Measurements from ENCODE around the gene GPAM. TPM values are rescaled to one million over a fixed set of nuclear protein-coding genes. Genes with fewer than 3 reads are reported as not detected.

GPAM gene
- total and polyA plus RNA-seq, 2 of the 8 experiments (the other 6 are each of a cell fraction or from before 2014, with no cell fraction given): 5.5 to 15.5 TPM

GRCh38 chr10:112175409-112175808, 8.2 kb downstream of the GPAM start:
- H4K5ac ChIP-seq (ENCODE audit: insufficient read length, low read depth, low read length): no peak overlapping the region
- no peak for DNase-seq (ENCODE audit: low read depth in 1 of 2, low spot score in 2 of 2)
- no peak overlapping the region for H2BK12ac ChIP-seq (ENCODE audit: low read depth, low read length)
- 91% methylated on average over 8 of the region's 8 CpGs; no CpG with 5 or more reads in 1 of the 2 experiments for WGBS, 2 experiments (ENCODE audit: extremely low coverage in 1 of 2, insufficient coverage in 1 of 2, insufficient read length in 1 of 2, insufficient replicate concordance in 2 of 2, low coverage in 1 of 2, low lambda C conversion rate in 2 of 2, missing lambda C conversion rate in 1 of 2)
- no peak overlapping the region for H3K4me3 ChIP-seq (ENCODE audit: extremely low read depth in 1 of 4, insufficient read depth in 2 of 4, low read depth in 3 of 4, low read length in 4 of 4)
- TF ChIP-seq TAF7 (optimal IDR thresholded peaks at IDR 0.05; ENCODE audit: borderline replicate concordance, low read depth, low read length) (no peak), CBX5 (IDR thresholded peaks at IDR 0.05; ENCODE audit: low read depth, low read length) (no peak), JUND (IDR thresholded peaks at IDR 0.05; ENCODE audit: low read length) (no peak), RBBP5 (IDR thresholded peaks at IDR 0.05; ENCODE audit: borderline replicate concordance, low read depth, low read length) (no peak), MAFK (IDR thresholded peaks at IDR 0.05; ENCODE audit: low read depth, low read length) (no peak)
- no peak overlapping the region for H3K4ac ChIP-seq (replicated peaks; ENCODE audit: insufficient read length, low read depth, low read length)
- H3K14ac ChIP-seq (ENCODE audit: insufficient read length): no peak overlapping the region
- no peak overlapping the region for H4K91ac ChIP-seq (replicated peaks; ENCODE audit: insufficient read length, low read length)
- H3K23ac ChIP-seq (ENCODE audit: insufficient read length): no peak overlapping the region
- H2BK5ac ChIP-seq (ENCODE audit: low read depth, low read length): no peak overlapping the region
- no peaks in the 10 kb centered on the region; the same call in 1 of the 2 replicates for H3K23me2 ChIP-seq (ENCODE audit: low read depth, low read length)
- H3K36me3 ChIP-seq (ENCODE audit: control insufficient read depth in 2 of 4, insufficient read depth in 4 of 4, low read length in 3 of 4): peaks cover 7 to 59% (median 28%) of the 10 kb centered on the region in 4 experiments
- ChIA-PET CTCF (ENCODE audit: partially characterized antibody) (interaction anchor here (1.1 kb wide), 1 partner anchor 139 kb away, joined by 5 read pairs; no protein-coding TSS in a partner anchor), POLR2A (ENCODE audit: partially characterized antibody) (interaction anchor here (1.3 kb wide), 1 partner anchor 8 kb away, joined by 3 read pairs; no protein-coding TSS in a partner anchor)
- no peak overlapping the region for H3K56ac ChIP-seq (replicated peaks; ENCODE audit: insufficient read length, low read depth, low read length)
- no peaks in the 10 kb centered on the region for H4K20me1 ChIP-seq (replicated peaks in 1 of 2; ENCODE audit: control insufficient read depth in 1 of 2, insufficient read depth in 2 of 2, low read length in 2 of 2)
- FAIRE-seq: no peak
- no peak overlapping the region for H2BK120ac ChIP-seq (replicated peaks; ENCODE audit: low read depth, low read length)
- no peak overlapping the region for H3K9ac ChIP-seq (replicated peaks in 1 of 4; ENCODE audit: extremely low read depth in 1 of 4, low read depth in 3 of 4, low read length in 3 of 4)
- no peaks in the 10 kb centered on the region for H3K27me3 ChIP-seq (replicated peaks in 1 of 4; ENCODE audit: control insufficient read depth in 3 of 4, extremely low read depth in 1 of 4, insufficient read depth in 3 of 4, low read length in 3 of 4)
- H2AK5ac ChIP-seq (ENCODE audit: low read depth, low read length): no peak overlapping the region
- no peak overlapping the region for H3K27ac ChIP-seq (ENCODE audit: low read depth, low read length)
- H2AFZ ChIP-seq (ENCODE audit: low read length): no peak overlapping the region
- no peak overlapping the region for H4K8ac ChIP-seq (ENCODE audit: extremely low read depth, insufficient read depth, low read length)
- H3K79me2 ChIP-seq (ENCODE audit: control insufficient read depth in 1 of 2, insufficient read depth in 2 of 2, low read length in 2 of 2): no peaks in the 10 kb centered on the region
- no peak overlapping the region for H2BK15ac ChIP-seq (ENCODE audit: low read length)
- H3K9me3 ChIP-seq (ENCODE audit: insufficient read depth in 2 of 2, low read depth in 1 of 2, low read length in 1 of 2): no peaks in the 10 kb centered on the region
- H3K79me1 ChIP-seq (ENCODE audit: low read depth, low read length): no peaks in the 10 kb centered on the region
- no peak overlapping the region for H3K4me2 ChIP-seq (ENCODE audit: insufficient read depth in 1 of 2, low read depth in 2 of 2, low read length in 2 of 2)
- no peaks in the 10 kb centered on the region for H3K4me1 ChIP-seq (replicated peaks in 1 of 4; ENCODE audit: control insufficient read depth in 3 of 4, insufficient read depth in 4 of 4, low read length in 3 of 4)
- H3K18ac ChIP-seq (ENCODE audit: extremely low read depth, low read length): no peak overlapping the region
- H2BK20ac ChIP-seq (ENCODE audit: low read length): no peak overlapping the region

Measured in H1 (cell line).